Measurements from ENCODE around the gene ADORA1. TPM values are rescaled to one million over a fixed set of nuclear protein-coding genes. Genes with fewer than 3 reads are reported as not detected.

The ADORA1 gene
- total RNA-seq, 1 experiment from 2014 or later = 60.9 TPM

DNA sequence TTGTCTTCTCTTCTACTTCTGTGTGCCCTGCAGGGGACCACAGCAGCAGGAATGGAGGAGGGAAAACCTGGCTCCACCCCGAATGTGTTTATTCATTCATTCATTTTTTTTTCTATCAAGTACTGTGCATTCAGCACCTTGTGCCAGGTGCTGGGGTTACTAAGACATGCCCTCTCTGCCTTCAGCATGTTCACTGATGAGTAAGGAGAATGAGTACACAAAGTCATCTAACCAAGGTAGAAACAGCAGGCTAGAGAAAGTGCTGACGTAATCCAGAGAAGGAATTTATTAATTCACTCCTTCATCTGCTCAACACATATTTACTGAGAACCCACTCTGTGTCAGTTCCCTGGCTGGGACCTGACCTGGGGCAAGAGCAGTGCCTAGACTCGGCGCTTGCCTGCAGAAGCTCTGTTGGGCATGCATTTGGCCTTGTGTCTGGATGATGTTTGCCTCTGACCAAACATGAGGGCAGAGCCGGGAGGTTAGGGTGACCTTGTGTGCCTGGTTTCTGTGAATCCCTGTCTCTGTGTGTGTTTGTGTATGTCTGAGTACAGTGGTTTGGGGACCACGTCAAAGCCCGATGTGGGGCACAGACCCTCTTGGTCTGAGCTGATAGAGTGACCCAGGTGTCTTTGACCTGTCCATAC is 38.4 kb upstream of the ADORA1 start:
- no peak for DNase-seq
- no peak overlapping the region for H3K4me3 ChIP-seq
- peak overlapping the region; percentile 96 for H3K27ac ChIP-seq
- no peaks in the 10 kb centered on the region for H3K27me3 ChIP-seq
- H3K4me1 ChIP-seq = peaks cover 60% of the 10 kb centered on the region
- peaks cover 11% of the 10 kb centered on the region for H3K9me3 ChIP-seq (replicated peaks)
- peaks cover 8% of the 10 kb centered on the region for H3K36me3 ChIP-seq

DNA sequence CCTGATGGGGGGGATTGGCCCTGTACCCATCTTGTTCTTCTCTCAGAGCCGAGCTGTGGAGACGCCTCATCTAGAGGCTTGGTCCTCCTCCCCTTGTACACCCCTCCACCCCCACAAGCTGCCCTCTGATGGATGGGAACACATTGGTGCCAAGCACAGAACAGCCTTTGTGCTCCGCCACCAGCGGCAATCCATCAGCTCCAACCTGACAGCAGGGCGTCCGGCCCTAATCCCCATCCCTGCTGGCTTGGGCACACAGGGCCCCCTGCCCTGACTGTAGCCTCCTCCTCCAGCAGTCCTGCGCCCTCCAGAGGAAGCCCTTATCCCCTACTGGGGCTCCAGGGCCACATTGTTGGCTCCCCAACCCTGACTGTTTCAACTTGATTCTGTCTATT is 37.9 kb upstream of the ADORA1 start:
- peaks cover 16% of the 10 kb centered on the region for H3K9me3 ChIP-seq (replicated peaks)
- no peaks in the 10 kb centered on the region for H3K27me3 ChIP-seq
- peaks cover 3% of the 10 kb centered on the region for H3K36me3 ChIP-seq
- H3K4me1 ChIP-seq = peaks cover 60% of the 10 kb centered on the region
- H3K27ac ChIP-seq = peak overlapping the region; percentile 96
- DNase-seq = peak; percentile 100
- no peak overlapping the region for H3K4me3 ChIP-seq

DNA sequence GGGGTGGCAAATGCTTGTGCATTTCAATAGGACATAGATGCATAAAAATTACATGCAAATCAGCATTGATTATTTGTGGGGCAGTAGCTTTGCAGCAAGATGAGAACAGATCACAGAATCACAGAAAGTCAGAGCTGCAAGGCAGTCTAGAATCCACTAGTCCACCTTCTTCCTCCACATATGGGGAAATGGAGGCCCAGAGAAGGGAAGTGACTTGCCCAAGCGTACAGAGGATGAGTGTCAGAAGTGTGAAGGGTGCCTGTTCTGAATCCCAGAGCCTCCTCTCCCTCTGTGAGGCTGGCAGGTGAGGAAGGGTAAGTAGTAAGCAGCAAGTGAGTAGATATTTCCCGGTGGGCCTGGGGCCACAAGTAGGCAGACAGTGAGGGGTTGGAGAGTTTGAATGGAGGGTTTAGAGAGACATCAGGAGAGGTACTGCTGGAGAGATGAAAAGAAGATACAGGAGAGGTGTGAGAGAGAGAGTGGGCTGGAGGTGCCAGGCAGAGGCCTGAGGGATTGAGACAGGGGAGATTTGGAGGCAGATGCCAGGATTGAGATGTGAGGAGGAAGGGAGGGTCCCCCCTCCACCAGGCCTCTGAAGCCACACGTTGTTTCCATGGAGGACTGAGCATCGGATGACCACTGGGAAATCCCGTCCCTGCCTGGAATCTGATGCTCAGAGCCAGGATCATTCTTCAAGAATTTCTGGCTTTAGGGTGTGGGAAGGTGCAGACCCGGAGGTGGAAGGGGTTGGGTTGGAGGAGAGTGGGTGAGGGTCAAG is 36.9 kb upstream of the ADORA1 start:
- Histone ChIP-seq H3K27ac (peak overlapping the region; percentile 96), H3K9me3 (replicated peaks) (peaks cover 24% of the 10 kb centered on the region), H3K27me3 (no peaks in the 10 kb centered on the region), H3K4me1 (peaks cover 60% of the 10 kb centered on the region), H3K36me3 (no peaks in the 10 kb centered on the region), H3K4me3 (no peak overlapping the region)
- DNase-seq = peak; percentile 82 to 85

DNA sequence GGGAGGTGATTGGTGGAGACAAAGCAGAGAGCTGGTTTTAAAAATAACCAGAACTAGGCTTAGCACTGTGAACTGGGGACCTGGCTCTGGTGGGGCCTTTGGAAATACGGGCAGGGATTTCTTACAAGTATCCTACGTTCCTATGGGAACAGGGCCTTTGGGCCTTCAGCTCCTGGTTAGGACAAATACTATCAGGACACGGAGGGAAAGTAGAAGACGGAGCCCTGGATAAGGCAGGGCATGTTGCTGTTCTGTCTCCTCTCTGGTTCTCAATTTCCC is 36.4 kb upstream of the ADORA1 start:
- DNase-seq = no peak
- peaks cover 29% of the 10 kb centered on the region for H3K9me3 ChIP-seq (replicated peaks)
- H3K4me3 ChIP-seq = no peak overlapping the region
- no peaks in the 10 kb centered on the region for H3K36me3 ChIP-seq
- H3K27me3 ChIP-seq = no peaks in the 10 kb centered on the region
- peak overlapping the region; percentile 96 for H3K27ac ChIP-seq
- peaks cover 60% of the 10 kb centered on the region for H3K4me1 ChIP-seq

DNA sequence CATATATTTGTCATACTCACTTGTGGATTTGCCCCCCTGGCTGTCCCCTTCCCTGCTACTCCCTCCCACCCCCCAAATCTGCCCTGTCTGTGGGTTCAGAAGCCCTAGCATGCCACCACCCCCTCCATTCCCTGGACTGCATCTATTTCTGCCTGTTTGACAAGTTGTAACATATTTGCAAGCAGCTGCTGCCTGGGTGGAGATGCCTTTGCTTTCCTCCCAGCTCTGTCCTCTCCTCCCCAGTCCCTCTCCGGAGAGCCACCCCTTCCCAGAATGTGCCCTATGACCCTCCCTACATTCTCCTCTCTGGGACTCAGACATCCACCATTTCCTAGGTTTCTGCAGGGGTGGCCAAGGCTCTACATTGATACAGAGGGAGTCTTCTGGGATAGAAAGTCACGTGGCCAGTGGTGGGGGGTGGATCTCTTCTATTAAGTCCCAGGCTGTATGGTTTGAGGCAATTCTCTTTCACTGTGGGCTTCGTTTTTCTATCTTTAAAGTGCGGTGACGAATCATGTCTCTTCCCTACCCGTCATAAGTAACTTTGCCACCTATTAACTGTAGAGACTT is 35.7 kb upstream of the ADORA1 start:
- Histone ChIP-seq H3K27ac (peak overlapping the region; percentile 96), H3K27me3 (no peaks in the 10 kb centered on the region), H3K36me3 (no peaks in the 10 kb centered on the region), H3K4me3 (no peak overlapping the region), H3K9me3 (replicated peaks) (peaks cover 31% of the 10 kb centered on the region), H3K4me1 (peaks cover 54% of the 10 kb centered on the region)
- DNase-seq = peak; percentile 87 to 90

DNA sequence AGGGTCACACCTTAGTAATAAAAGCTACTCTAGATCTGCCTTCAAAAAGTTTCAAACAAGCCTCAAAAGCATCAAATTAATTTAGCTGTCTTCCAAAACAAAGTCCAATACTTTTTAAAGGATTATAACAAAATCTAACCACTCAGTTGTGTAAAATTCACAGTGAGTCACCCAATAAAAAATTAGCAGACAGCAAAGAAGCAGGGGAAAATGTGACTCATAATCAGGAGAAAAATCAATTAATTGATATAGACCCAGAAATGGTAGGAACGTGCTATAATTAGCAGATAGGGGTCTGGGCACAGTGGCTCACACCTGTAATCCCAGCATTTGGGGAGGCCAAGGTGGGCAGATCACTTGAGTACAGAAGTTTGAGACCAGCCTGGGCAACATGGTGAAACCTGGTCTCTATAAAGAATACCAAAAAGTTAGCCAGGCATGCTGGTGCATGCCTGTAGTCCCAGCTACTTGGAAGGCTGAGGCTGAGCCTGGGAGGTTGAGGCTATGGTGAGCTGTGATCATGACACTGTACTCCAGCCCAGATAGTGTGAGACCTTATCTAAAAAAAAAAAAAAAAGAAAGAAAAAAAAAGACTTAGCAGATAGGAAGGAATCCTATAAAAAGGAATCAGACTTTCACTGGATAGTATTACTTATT is 33.6 kb upstream of the ADORA1 start:
- peaks cover 36% of the 10 kb centered on the region for H3K4me1 ChIP-seq
- no peaks in the 10 kb centered on the region for H3K27me3 ChIP-seq
- peaks cover 31% of the 10 kb centered on the region for H3K9me3 ChIP-seq (replicated peaks)
- no peak overlapping the region for H3K27ac ChIP-seq
- H3K4me3 ChIP-seq = no peak overlapping the region
- H3K36me3 ChIP-seq = no peaks in the 10 kb centered on the region
- DNase-seq = no peak

DNA sequence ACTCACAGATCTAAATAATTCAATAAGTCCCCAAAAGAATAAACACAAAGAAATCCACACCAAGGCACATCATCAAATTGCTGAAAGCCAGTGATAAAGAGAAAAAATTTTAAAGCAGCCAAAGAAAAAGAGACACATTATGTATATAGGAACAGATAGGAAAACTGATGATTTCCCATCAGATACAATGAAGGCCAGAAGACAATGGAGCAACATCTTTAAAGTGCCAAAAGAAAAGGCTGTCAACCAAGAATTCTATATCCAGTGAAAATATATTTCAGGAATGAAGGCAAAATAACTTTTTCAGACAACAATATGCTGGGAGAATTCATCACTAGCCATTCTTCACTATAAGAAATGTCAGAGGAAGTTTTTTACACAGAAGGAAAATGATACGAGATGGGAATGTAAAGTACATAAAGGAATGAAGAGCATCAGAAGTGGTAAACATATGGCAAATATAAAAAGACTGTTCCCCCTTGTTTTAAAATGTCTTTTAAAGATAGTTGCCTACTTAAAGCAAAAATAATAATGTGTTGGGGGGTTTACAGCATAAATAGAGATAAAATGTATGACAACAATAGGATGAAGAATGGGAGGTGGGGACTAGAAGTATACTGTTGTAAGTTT is 32.4 kb upstream of the ADORA1 start:
- Histone ChIP-seq H3K9me3 (replicated peaks) (peaks cover 31% of the 10 kb centered on the region), H3K36me3 (no peaks in the 10 kb centered on the region), H3K27ac (no peak overlapping the region), H3K27me3 (no peaks in the 10 kb centered on the region), H3K4me3 (no peak overlapping the region), H3K4me1 (peaks cover 26% of the 10 kb centered on the region)
- DNase-seq = no peak

DNA sequence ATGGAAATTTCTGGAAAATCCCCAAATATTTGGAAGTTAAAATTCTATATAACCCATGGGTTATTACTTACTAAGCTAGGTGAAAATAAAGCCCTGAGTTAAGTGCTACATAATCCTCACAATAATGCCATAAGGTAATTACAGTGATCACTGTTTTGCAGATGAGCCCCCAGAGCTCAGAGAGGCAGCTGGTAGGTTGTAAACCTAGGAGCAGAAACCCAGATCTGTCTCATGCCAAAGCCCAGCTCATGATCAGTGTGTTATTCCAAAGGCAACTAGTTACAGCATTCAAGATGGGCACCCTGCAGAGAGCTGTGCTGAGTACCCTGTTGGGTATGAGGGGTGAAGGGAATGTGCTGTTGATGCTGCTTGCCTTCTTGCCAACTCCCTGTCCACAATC is 31.0 kb upstream of the ADORA1 start:
- H3K27me3 ChIP-seq = no peaks in the 10 kb centered on the region
- no peak overlapping the region for H3K4me3 ChIP-seq
- H3K27ac ChIP-seq = no peak overlapping the region
- DNase-seq = no peak
- no peaks in the 10 kb centered on the region for H3K36me3 ChIP-seq
- peaks cover 33% of the 10 kb centered on the region for H3K9me3 ChIP-seq (replicated peaks)
- H3K4me1 ChIP-seq = peaks cover 13% of the 10 kb centered on the region

DNA sequence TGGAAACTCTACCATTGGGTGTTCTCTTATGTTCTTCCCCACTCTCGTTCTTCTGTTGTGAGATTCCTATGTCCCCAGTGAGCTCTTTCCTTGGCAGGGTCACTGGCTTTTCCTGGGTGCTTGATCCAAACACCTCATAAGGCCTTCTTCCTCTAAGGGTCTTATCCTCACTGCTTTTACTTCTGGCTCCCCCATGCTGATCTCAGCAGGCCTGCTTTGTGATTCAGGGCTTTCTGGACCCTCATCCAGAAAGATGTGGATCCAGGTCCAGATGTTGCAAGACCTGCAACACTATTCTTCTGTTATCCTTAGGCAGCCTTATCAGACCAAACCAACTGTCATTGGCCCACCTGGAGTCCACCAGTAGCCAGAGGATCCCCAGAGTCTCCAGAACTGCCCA is 30.5 kb upstream of the ADORA1 start:
- Histone ChIP-seq H3K27ac (no peak overlapping the region), H3K4me1 (peaks cover 9% of the 10 kb centered on the region), H3K4me3 (no peak overlapping the region), H3K36me3 (no peaks in the 10 kb centered on the region), H3K27me3 (no peaks in the 10 kb centered on the region), H3K9me3 (replicated peaks) (peaks cover 37% of the 10 kb centered on the region)
- DNase-seq = no peak

DNA sequence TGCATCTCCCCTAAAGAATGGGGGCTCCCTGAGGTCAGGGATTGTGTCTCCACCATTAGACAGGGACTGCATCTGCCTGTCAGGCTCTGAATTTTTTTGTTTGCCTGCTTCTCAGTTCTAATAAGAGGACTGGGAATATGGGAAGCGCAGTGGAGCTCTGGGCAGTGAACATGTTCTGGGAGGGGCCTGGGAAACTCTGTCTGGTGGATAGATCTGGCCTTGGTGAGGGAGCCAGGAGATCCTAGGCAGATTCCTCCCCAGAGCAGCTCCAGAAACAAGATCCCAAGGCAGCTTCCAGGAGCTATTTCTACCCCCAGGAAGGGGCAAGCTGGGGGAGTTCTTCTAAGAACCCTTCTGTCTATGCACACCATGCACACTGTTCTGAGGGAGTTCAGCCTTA is 29.1 kb upstream of the ADORA1 start:
- Histone ChIP-seq H3K4me3 (no peak overlapping the region), H3K27ac (no peak overlapping the region), H3K9me3 (replicated peaks) (peaks cover 29% of the 10 kb centered on the region), H3K4me1 (no peaks in the 10 kb centered on the region), H3K36me3 (no peaks in the 10 kb centered on the region), H3K27me3 (no peaks in the 10 kb centered on the region)
- DNase-seq = no peak

DNA sequence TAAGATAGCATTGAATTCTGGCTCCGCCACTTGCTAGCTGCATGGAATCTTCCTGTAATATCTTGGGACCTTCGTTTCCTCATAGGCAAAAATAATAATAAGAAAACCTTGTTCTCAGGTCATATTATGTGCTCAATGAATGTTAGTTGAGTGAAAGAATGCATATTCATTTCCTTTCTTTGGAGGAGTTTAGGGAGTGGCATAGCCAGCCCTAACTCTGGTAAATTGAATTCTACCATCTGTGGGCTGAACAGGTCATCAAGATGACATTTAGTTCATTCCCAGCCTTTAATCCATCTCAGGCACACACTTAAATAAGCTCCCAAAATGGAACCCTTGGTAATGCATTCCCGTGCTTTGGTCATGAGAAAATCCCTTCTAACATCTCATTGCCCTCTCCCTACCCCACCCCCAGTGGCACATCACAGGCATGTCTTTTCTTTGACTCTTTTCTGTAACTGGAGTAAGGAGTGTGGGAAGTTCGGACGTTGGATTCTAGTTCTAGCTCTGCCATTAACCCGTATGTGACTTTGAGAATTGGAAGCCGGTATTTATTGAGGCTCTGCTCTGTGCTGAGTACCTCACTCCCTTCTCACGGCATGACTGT is 28.5 kb upstream of the ADORA1 start:
- Histone ChIP-seq H3K36me3 (no peaks in the 10 kb centered on the region), H3K27me3 (no peaks in the 10 kb centered on the region), H3K4me3 (no peak overlapping the region), H3K4me1 (no peaks in the 10 kb centered on the region), H3K9me3 (replicated peaks) (peaks cover 25% of the 10 kb centered on the region), H3K27ac (no peak overlapping the region)
- no peak for DNase-seq

DNA sequence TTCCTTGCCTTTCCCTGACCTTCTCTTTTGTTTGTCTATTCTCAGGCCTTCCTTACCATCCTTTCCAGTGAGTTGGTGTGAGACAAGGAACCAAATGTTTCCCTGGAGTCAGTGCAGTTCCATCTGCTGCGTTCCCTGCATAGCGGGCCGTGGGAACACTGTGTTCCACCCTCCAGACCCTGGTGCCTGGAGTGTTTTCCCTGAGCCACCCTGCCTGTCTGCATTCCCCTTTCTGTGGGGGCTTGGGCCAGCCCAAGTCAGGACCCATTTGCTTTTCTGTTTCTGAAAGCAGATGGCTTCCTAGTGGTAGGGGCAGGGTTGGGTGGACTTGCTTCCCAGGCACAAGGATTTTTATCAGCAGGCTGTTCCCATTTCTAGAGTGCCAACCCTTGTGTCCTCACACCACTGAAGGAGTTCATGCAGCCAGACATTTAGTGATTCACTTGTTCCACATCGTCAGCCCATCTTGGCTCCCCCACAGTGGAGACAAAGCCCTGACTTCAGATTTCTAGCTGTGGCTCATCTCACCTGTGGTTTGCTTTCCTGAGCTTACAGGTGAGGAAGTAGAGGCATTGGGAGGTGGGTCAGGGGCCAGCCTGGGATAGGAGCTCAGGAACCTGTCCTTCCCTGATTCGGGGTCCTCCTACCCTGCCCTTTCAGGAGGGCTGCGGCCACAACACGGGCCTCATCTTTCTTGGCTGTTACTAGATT is 27.6 kb upstream of the ADORA1 start:
- no peaks in the 10 kb centered on the region for H3K27me3 ChIP-seq
- peaks cover 23% of the 10 kb centered on the region for H3K9me3 ChIP-seq (replicated peaks)
- no peaks in the 10 kb centered on the region for H3K36me3 ChIP-seq
- H3K4me1 ChIP-seq = no peaks in the 10 kb centered on the region
- no peak overlapping the region for H3K27ac ChIP-seq
- no peak overlapping the region for H3K4me3 ChIP-seq
- DNase-seq = no peak

DNA sequence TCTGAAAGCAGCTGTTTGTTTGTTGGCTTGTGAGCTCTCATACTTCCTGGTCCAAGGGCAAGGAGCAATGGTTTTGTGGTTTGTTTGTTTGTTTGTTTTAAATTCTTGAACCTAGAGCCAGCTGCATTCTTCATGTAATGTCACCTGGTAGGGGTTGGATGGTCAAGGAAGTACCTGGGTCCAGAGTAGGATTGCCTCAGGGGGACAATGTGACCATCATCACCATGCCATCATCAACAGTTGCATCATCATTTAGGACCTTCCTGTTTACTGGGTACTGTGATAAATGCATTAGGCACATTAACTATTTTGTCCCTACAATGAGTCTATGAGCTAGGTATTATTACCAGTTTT is 27.0 kb upstream of the ADORA1 start:
- peaks cover 24% of the 10 kb centered on the region for H3K9me3 ChIP-seq (replicated peaks)
- no peaks in the 10 kb centered on the region for H3K36me3 ChIP-seq
- no peak for DNase-seq
- no peak overlapping the region for H3K27ac ChIP-seq
- no peaks in the 10 kb centered on the region for H3K4me1 ChIP-seq
- H3K27me3 ChIP-seq = no peaks in the 10 kb centered on the region
- no peak overlapping the region for H3K4me3 ChIP-seq

Measured in SJCRH30 (cell line).